RKO (cell line): ENCODE measurements around the gene PMS1.
A peak's percentile ranks its signal among the peaks of the same experiment; 100 is the strongest.
"Not testable (repeated sequence)": the region's sequence is repeated elsewhere in the genome, so short reads cannot be mapped to it uniquely, and the experiment has no call there.

Experiments used
- DNase-seq: peaks from one replicate; pipeline ENCODE4 v3.0.0-alpha.2; 2016; ENCODE audit warnings: low spot score

PMS1 gene

DNA sequence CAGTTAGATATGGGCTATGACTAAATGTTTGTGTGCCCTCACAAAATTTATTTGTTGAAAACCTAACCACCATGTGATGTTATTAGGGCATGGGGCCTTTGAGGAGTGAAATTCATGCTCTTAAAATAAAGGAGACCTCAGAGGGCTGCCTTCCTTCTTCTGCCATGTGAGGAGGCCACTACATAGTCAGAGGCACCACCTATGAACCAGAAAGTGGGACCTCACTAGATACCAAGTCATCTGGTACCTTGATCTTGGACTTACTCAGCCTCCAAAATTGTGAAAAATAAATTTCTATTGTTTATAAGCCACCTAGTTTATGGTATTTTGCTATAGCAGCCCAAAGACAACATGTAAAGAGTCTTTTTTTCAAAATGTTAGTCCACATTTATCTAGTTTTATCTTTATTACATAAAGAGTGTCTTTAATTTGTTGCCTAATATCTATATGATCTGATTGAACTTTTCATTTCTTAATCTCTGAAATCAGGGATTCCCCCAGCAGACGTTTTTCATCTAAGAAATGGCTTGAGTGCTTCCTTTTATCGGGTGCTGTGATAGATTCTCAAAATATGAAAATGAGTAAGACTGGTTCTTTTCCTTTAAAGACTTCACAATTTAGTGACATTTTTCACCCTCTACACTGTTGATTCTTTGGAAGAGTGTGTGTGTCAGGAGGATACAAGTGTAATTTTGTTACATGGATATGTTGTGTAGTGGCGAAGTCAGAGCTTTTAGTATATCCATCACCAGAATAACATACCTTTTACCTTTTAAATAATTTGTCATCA, 34.2 kb downstream of the PMS1 start:
- DNase-seq = no peak

DNA sequence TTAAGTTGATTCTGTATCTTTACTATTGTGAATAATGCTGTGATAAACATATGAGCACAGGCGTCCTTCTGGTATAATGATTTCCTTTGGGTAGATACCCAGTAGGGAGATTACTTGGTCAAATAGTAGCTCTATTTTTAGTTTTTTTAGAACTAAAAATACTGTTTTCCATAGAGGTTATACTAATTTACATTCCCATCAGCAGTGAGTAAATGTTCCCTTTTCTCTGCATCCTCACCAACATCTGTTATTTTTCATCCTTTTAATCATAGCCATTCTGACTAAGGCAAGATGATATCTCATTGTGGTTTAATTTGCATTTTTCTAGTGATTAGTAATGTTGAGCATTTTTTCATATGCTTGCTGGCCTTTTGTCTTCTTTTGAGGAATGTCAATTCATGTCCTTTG, 35.1 kb downstream of the PMS1 start:
- DNase-seq = peak; percentile 55

DNA sequence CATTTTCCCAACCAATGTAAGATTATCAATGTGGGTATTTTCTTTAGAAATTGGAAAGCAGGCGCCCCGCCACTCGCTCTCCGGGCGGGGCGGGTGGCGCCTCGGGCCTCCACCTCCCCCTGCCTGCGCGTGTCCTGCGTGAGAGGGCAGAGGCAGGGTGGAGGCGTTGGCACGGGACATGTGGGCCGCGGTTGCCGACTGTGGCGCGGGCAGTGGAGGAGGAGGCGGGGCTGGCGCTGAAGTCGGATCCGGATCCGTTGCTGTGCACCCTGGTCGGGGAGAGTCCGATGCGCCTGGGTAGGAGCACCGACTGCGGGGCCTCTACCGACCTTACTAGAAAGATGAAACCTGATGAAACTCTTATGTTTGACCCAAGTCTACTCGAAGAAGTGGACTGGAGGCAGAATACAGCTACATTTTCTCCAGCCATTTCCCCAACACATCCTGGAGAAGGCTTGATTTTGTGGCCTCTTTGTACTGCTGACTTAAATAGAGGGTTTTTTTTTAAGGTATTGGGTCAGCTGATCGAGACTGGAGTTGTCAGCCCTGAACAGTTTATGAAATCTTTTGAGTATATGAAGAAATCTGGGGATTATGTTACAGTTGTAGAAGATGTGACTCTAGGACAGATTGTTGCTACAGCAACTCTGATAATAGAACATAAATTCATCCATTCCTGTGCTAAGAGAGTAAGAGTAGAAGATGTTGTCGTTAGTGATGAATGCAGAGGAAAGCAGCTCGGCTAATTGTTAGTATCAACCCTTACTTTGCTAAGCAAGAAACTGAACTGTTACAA, 37.9 kb downstream of the PMS1 start:
- no peak for DNase-seq

DNA sequence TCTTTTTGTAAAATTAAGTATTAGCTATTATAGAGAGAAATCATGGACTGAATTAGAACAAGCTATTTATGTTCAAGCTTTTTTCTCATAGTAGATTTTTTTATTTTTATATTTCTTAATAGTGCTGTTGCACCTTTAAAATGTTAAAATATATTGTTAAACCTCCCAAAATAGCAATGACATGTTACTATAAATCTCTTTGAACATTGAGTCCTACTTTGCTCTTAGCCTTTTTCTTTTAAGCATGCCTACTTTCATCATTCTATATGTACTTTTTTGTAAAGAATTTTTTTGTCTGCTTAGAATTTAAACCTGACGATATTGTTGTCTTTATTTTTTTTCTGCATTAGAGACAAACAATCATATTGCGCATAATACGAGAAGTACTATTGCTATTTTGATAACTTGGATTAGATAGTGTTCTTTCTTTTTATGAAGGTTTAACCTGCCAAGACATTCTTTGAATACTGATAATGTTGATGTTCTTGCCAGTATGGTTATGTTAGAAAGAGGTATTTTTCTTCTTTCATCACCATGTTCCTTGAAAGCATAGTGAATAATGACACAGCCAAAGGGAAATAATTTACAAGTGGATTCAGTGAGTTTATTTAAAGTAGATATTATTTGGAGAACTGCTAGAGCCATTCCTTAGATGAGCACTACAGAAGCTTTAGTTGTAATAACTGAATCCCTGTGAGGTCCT, 40.6 kb downstream of the PMS1 start:
- no peak for DNase-seq

DNA sequence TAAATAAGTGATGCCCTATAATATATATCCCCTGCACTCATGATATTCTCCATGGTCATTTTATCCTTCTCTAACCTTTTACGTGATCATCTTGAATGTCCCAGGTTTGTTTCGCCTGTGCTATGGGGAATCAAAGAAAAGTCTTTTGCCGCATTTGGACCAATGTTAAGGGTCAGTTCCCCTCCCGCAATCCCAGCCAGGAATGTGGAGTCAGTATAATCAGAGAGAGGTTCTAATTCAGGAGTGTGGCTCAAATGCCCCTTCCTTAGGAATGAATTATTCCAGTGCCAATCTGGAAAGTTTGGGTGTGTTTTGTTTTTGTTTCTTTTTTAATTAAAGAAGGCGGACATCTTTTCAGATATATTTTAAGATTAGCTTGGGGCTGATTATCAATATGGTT, 41.8 kb downstream of the PMS1 start:
- DNase-seq = no peak

DNA sequence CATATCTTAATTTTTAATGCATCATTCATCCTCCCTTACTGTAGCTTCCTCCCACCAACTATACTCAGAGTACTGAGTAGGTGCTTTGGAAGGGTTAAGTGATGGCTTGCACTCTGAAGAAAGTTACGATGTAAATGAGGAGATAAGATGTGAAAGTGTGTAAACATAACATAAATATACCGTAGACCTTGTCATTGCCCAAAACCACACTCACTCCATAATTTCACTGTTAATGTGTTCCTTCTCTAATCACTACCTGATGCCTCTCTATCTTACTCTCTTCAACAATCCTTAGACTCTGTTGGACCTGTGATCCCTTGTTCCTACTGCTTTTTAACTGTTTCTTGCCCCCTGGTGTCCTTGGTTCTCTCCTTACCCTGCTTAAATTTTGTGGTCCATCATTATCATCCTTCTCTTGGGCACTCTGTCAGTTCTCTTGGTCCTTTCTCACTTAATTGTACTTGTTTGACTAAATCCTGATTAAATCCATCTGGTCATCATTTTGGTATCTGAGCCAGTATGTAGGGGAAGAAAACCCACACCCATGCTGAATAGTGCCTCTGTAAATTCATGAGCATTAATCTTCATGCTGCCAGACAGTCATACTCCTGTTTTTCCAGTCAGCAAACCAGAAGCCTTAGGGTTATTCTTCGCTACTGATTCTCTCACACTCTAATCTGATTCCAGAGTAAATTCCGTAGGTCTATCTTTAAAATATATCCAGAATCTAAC, 45.0 kb downstream of the PMS1 start:
- no peak for DNase-seq

DNA sequence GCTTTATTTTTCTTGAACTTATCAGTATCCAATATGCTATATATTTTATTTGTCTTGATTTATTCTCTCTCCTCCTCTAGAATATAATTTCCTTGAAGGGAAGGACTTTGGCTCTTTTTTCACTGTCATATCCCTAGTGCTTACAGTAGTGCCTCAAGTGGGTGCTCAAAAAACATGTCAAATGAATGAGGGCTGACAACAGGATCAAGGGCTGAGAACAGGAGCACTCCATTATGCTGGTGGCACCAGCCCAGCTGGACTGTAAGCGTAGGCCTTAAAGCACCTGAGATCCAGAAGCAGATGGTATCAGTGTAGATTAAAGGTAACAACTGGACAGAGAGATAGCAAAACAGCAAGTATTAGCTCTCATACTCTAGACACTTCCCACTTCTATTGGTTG, 46.3 kb downstream of the PMS1 start:
- DNase-seq = no peak

DNA sequence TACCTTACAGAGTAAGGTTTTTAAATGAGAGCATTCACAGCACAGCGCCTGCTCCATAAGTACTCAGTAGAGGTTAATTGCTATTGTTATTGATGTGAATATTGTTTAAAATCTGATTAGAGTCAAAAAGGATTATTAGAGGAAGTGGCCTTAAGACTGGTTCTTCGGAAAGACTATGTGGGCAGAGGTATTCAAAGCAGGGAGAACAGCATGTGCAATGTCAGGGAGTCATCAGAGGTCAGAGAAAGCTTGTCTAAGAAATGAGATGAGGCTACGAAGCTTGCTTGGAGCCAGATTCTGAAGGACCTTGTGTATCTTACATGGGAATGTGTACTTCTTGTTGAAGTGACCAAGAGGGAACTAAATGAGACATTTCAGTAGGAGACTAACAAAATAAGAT, 49.8 kb downstream of the PMS1 start:
- DNase-seq = no peak

DNA sequence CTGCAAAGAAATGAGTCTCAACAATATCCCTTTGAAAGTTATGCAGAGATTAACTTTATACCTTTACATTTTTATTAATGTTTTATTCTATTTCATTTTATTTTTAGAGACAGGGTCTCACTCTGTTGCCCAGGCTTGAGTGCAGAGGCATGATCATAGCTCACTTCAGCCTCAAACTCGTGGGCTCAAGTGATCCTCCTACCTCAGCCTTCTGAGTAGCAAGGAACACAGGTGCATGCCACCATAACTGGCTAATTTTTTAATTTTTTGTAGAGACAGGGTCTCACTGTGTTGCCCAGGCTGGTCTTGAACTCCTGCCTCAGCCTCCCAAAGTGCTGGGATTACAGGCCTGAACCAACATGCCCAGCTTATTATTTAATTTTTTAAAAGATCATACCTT, 50.4 kb downstream of the PMS1 start:
- DNase-seq = not testable (repeated sequence)

DNA sequence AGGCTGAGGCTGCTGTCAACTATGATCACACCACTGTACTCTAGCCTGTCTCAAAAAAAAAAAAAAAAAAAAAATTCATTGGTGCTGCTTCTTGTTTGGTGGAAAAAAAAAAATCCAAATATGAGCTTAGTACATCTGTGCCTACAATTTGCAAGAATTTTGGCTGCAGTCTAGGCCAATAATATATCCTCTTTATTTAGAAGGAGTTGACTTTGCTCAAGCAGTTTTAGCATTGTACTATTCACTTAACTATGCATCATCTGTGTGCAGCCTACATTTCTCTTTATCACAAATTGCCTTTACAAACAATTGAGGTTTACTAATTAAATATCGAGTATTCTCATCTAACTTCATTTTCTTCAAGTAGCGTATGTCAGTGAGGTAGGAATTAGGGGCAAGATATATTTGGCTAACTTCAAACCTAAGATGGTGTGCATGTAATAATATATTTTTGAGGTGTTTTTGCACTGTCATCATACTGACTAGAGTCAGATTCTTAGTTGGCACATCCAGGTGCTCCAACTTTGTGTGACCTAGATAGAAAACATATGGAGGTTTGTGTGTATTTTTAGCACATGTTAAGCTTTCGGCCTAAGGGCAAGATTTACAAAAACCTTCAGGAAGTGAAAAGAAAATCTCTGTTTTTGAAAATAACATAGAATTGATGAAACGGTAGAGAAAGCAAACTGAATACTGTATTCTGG, 51.8 kb downstream of the PMS1 start:
- DNase-seq = no peak

DNA sequence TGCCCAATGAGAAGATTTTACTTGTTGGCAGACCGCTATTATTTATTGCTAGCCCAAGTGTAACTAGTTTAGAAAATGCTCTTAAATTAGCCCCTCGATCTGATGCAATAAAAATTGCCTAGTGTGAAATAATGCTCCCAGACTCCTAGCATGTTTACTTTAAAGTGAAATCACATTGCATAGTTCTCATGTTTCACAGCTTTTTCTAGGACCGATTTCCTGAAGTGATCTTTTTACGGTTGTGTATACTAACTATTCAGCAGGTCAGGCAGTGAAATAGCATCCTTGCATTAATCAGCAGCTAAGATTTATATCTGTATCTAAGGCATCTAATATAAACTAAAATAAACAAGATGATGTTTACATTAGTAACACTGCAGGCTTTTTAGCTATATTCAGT, 52.4 kb downstream of the PMS1 start:
- no peak for DNase-seq

DNA sequence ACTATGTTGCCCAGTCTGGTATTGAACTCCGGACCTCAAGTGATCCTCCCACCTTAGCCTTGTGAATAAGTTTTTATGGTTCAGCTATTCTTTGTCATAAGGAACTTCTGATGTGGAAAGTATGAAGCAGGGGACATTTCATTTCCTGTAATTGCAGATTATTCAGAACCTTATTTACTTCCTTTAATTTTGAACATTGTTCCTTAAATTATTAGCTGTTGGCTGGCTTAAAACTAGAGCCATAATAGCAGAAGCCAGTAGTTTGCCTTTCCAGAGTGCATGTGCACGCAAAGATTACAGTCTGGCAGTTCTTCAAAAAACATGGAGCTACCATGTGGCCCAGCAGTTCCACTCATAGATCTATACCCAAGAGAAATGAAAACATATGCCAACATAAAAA, 53.1 kb downstream of the PMS1 start:
- no peak for DNase-seq

DNA sequence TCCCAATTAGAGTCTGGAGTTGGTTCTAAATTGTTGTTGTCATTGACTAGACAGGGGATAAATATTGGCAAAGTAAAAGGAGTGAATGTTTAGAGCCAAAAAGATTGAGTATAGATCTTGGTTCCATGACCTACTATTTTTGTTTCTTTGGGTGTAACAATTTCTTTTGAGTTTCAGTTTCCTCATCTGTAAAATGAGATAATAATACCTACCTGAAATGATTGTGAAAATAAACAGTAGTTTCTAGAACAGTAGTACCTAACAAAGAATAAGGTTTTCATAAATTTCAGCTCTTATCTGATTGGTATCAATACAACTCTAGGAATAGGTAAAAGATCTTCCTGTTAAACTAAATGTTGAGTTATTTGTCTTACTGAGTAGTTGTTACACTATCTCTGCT, 56.8 kb downstream of the PMS1 start:
- DNase-seq = no peak

DNA sequence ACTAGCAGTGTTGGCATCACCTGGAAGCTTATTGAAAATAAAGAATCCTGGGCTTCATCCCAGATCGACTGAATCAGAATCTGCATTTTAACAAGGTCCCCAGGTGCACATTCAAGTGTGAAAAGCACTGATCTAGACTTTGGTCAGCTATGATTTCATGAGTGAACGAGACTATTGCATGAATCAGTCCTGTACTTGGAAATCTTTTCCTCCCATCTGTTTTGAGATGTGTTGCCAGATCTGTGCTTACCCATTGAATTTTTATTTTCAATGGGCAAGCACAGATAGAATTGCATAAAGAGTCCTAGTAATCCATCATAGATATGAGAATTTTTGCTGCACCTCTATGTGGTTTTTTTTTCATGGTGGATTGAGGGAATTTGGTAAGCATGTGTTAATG, 64.0 kb downstream of the PMS1 start:
- no peak for DNase-seq

DNA sequence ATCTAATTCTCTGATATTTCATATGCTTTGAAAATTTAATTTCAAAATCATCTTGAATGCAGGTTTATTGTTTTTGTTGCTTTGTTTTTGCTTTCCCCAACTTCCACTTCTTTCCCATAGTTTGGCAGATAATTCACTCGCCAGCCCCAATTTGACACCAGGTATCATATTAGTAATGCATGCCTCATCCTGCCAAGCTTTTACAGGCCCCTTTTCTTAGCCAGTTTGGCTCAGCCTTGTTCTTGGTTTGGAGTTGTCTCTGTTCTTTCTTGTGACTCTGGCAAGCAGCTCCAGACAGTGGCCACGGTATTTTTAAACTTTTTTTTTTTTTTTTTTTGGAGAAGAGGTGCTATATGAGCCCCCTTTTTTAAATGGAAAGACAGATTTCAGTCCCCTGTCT, 65.3 kb downstream of the PMS1 start:
- no peak for DNase-seq

DNA sequence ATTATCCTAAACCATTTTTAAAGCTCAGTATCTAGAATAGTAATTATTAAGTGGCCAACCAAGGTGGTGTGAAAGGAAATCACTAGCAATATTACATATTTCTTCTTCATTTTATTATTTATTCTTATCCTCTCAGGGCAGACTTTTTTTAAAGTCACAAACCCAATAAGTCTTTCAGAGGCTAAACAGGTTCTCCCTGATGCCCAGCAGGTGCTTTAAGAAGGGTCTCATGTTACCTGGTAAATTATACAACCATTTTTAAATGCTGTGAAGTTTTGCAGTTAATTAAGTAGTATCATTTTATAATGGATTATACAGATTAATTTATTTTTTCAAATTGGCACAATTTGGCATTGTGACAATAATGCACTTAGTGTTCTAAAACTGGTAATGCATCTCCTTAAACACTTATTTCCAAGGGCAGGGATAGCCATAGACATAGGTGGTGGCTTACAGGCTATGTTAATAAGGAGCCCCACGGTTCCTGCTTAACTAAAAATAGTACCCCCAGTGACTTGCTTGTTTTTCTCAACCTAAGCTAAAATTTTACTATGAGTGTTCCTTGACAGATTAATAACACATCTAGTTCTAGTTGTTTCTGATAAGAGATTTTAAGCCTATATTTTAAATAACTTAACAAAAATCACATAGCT, 67.0 kb downstream of the PMS1 start:
- no peak for DNase-seq

DNA sequence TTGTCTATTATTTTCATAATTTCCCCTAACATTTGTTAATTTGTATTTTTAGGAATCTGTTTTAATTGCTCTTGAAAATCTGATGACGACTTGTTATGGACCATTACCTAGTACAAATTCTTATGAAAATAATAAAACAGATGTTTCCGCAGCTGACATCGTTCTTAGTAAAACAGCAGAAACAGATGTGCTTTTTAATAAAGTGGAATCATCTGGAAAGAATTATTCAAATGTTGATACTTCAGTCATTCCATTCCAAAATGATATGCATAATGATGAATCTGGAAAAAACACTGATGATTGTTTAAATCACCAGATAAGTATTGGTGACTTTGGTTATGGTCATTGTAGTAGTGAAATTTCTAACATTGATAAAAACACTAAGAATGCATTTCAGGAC, 69.9 kb downstream of the PMS1 start:
- DNase-seq = no peak

DNA sequence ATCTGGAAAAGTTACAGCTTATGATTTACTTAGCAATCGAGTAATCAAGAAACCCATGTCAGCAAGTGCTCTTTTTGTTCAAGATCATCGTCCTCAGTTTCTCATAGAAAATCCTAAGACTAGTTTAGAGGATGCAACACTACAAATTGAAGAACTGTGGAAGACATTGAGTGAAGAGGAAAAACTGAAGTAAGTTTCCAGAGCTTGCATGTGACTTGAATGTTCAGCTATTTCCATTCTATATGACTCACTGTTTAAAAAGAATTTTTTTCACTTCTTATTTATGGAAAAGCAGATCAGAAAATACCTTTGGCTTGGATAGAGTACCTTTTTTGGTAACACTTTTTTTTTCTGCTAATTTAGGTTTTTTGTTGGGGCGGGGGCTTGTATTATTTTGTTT, 70.7 kb downstream of the PMS1 start:
- peak; percentile 11 for DNase-seq

DNA sequence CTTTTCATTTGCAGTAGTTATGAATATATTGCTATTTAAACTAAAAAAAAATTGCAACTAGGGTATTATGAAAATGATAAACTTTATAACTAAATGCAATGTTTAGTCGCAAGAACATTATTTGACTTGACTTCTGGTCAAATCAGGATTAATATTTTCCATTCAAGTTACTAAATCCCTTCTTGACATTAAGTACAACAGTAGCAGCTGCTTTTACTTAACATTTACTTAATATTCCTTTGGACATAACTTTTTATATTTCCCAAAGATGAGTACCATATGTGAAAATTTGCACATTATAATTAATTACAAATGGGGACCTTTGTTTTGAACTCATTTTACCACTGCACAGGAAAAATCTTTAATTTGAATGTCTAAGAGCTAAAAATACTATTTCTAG, 74.0 kb downstream of the PMS1 start:
- no peak for DNase-seq

DNA sequence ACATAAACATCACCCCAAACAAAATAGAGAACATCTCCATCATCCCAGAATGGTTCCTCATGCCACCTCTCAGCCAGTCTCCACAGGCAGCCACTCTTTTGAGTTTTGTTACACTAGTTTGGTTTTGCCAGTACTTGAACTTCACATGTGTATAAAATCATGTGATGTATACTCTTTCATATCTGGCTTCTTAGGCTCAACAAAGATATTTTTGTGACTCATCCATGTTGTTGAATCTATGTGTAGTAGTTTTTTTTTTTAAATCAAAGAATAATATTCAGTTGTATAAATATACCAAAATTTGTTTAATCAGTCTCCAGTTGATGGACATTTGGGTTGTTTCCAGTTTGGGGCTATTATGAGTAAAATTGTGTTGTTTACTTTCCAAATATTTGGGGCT, 75.9 kb downstream of the PMS1 start:
- no peak for DNase-seq

DNA sequence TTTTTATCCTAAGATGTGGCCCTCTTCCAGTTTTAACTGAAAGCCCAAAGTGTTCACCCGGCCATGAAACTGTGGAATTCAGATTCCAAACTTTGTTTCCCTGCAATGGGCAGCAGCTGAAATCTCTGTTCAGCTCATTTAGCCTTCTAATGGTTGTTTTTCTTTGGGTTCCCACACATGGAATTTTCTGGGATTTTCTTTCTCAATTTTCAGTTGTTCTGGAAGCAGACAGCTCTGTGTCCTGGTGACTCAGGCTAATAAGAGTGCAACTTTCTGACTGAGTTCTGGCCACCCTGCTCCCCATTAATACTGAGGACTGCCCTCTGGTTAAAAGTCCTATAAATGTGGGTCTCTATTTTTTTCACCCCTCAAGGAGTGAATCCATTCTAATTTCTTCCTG, 78.5 kb downstream of the PMS1 start:
- DNase-seq = no peak
